ENCODE results near the gene KLRD1. TPM values are rescaled to one million over a fixed set of nuclear protein-coding genes. Genes with fewer than 3 reads are reported as not detected.
"Not testable (repeated sequence)": the region's sequence is repeated elsewhere in the genome, so short reads cannot be mapped to it uniquely, and the experiment has no call there.

KLRD1 gene
- total RNA-seq, 4 donors from 2014 or later, result 0.10 to 0.23 (median 0.21) TPM

DNA sequence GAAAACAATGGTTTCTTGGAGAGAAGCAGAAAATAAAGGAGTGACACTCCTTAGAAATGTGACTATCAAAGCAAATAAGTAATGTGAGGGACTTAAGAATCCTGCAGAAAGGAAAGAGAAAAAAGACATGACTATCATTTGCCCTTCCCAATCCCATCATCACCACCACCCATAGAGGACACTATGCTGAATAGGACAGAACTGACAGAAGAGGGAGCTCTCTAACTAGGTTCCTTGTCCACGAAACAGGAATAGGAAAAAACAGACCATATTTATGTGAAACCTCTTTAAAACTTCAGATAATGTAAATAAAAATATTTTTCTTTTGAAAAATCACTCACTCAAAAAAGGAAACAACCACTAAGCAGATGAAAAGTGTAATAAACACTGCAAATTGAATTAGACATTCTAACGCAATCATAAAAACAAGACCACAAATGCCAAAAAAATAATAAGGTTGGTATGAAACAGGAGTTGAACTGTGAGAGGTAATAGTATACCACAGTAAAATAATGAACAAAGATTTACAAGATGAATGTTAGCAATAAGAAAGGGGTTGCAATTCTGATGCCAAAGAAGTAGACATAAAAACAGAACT is 24.1 kb downstream of the KLRD1 start:
- no peak overlapping the region for H3K4me3 ChIP-seq
- H3K27ac ChIP-seq, result no peak overlapping the region
- no peaks in the 10 kb centered on the region for H3K9me3 ChIP-seq
- ATAC-seq (peak; percentile 45 to 78), DNase-seq (no peak)
- TF ChIP-seq, protein P1, sequence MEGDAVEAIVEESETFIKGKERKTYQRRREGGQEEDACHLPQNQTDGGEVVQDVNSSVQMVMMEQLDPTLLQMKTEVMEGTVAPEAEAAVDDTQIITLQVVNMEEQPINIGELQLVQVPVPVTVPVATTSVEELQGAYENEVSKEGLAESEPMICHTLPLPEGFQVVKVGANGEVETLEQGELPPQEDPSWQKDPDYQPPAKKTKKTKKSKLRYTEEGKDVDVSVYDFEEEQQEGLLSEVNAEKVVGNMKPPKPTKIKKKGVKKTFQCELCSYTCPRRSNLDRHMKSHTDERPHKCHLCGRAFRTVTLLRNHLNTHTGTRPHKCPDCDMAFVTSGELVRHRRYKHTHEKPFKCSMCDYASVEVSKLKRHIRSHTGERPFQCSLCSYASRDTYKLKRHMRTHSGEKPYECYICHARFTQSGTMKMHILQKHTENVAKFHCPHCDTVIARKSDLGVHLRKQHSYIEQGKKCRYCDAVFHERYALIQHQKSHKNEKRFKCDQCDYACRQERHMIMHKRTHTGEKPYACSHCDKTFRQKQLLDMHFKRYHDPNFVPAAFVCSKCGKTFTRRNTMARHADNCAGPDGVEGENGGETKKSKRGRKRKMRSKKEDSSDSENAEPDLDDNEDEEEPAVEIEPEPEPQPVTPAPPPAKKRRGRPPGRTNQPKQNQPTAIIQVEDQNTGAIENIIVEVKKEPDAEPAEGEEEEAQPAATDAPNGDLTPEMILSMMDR (IDR thresholded peaks at IDR 0.05 in 4 of 5, conservative IDR thresholded peaks at IDR 0.05 in 1 of 5), result peak in 4 of 5 experiments; percentile 41 to 67 (median 52)
- TF ChIP-seq POLR2A (IDR thresholded peaks at IDR 0.05), result no peak
- no peaks in the 10 kb centered on the region for H3K27me3 ChIP-seq
- H3K4me1 ChIP-seq, result no peaks in the 10 kb centered on the region
- in situ Hi-C loops (cut with MboI; ENCODE audit: low sequenced_read_pairs in 4 of 4), result loop anchor here in 2 of 4 donors (25.0 kb wide), 1 partner anchor 231 kb away; no protein-coding TSS in a partner anchor
- intact Hi-C loops (cut with DNase I; ENCODE audit: low total_unique reads), result loop anchor here (1.0 kb wide), 1 partner anchor 231 kb away; no protein-coding TSS in a partner anchor
- no peaks in the 10 kb centered on the region for H3K36me3 ChIP-seq

DNA sequence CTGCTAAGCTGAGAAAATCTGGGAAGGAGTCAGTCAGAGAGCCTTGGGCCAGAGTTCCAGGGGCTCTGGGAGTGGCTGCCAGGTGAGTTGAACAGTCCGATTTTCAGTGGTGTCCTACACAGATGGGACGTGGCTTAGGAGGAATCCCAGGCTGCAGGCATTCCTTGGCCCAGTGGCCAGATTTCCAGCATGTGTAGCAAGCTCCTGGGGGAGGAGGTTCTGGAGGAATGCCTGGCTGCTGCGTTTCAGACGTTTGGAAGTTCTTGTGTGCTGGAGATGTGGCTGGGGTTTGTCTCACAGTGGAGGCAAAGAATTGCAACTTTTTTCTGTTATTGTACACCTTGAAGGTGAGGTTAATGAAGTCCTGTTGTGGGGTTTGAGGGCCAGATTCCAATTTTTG is 28.5 kb downstream of the KLRD1 start:
- H3K27ac ChIP-seq; ATAC-seq; H3K9me3 ChIP-seq; H3K4me1 ChIP-seq; H3K27me3 ChIP-seq; H3K36me3 ChIP-seq; DNase-seq; H3K4me3 ChIP-seq; intact Hi-C loops (cut with DNase I; ENCODE audit: low total_unique reads): not testable (repeated sequence)
- in situ Hi-C loops (cut with MboI; ENCODE audit: low sequenced_read_pairs in 4 of 4), result loop anchor here in 2 of 4 donors (25.0 kb wide), 1 partner anchor 226 kb away; no protein-coding TSS in a partner anchor

DNA sequence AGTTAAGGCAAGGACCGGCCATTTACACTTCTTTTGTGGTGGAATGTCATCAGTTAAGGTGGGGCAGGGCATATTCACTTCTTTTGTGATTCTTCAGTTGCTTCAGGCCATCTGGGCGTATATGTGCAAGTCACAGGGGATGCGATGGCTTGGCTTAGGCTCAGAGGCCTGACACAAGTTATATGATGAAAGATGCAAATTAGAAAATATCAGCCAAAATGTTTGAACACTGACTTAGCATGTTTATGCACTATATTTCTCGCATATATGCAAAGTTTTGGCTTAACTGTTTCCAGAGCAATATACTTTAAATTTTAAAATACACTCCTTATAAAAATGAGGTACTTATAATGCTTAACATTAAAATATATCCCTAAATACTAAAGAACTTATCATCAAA is 30.8 kb downstream of the KLRD1 start:
- DNase-seq; intact Hi-C loops (cut with DNase I; ENCODE audit: low total_unique reads): not testable (repeated sequence)

DNA sequence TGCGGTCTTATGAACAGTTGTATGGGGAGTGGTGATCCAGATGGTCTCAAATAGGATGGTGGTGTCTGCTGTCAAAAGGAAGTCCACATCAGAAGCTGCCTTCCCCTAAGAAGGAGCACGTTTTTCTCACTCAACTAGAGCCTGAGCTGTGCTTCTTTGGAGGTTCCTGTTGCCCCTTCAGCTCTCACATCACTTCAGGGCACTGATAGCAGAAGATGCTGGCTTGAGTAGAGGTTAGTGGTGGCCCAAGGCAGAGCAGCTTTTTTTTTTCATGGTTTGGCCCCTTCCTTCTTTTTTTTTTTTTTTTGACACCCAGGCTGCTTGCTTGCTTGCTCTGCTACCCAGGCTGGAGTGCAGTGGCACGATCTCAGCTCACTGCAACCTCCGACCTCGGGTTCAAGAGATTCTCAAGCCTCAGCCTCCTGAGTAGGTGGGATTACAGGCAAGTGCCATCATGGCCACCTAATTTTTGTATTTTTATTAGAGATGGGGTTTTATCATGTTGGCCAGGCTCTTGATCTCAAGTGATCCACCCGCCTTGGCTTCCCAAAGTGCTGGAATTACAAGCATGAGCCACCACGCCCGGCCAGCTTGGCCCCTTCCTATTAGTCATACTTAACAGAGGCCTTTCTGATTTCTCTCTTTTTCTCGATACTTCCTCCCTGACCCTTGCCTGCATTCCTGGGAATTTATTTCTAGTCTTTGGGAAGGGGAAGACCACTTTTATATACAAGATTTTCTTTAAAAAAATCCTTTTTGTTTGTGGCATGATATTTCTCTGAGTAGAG is 31.6 kb downstream of the KLRD1 start:
- H3K27ac ChIP-seq, result no peak overlapping the region
- TF ChIP-seq POLR2A (IDR thresholded peaks at IDR 0.05), result no peak
- TF ChIP-seq, protein P1 (IDR thresholded peaks at IDR 0.05 in 4 of 5, conservative IDR thresholded peaks at IDR 0.05 in 1 of 5), result no peak
- in situ Hi-C loops (cut with MboI; ENCODE audit: low sequenced_read_pairs in 4 of 4), result loop anchor here in 2 of 4 donors (25.0 kb wide), 1 partner anchor 223 kb away; no protein-coding TSS in a partner anchor
- no peaks in the 10 kb centered on the region for H3K4me1 ChIP-seq
- H3K9me3 ChIP-seq, result no peaks in the 10 kb centered on the region
- no peak for ATAC-seq
- no peak for DNase-seq
- intact Hi-C loops (cut with DNase I; ENCODE audit: low total_unique reads), result no loop called here
- H3K4me3 ChIP-seq, result no peak overlapping the region
- no peaks in the 10 kb centered on the region for H3K36me3 ChIP-seq
- no peaks in the 10 kb centered on the region for H3K27me3 ChIP-seq

More for the DNA sequence above, 30.8 kb downstream of the KLRD1 start:
- not testable (repeated sequence) for H3K27me3 ChIP-seq, H3K4me1 ChIP-seq, H3K27ac ChIP-seq, H3K36me3 ChIP-seq, ATAC-seq, H3K4me3 ChIP-seq, H3K9me3 ChIP-seq
- in situ Hi-C loops (cut with MboI; ENCODE audit: low sequenced_read_pairs in 4 of 4), result loop anchor here in 2 of 4 donors (25.0 kb wide), 1 partner anchor 224 kb away; no protein-coding TSS in a partner anchor

DNA sequence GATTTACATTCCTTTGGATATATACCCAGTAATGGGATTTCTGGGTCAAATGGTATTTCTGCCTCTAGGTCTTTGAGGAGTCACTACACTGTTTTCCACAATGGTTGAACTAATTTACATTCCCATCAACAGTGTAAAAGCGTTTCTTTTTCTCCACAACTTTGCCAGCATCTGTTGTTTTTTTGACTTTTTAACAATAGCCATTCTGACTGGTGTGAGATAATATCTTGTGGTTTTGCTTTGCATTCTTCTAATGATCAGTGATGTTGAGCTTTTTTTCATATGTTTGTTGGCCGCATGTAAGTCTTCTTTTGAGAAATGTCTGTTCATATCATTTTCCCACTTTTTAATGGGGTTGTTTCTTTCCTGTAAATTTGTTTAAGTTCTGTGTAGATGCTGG is 33.3 kb downstream of the KLRD1 start:
- intact Hi-C loops (cut with DNase I; ENCODE audit: low total_unique reads); H3K4me3 ChIP-seq; H3K27me3 ChIP-seq; H3K4me1 ChIP-seq; H3K27ac ChIP-seq; ATAC-seq; H3K36me3 ChIP-seq; DNase-seq; H3K9me3 ChIP-seq: not testable (repeated sequence)
- in situ Hi-C loops (cut with MboI; ENCODE audit: low sequenced_read_pairs in 4 of 4), result loop anchor here in 2 of 4 donors (25.0 kb wide), 1 partner anchor 221 kb away; no protein-coding TSS in a partner anchor

DNA sequence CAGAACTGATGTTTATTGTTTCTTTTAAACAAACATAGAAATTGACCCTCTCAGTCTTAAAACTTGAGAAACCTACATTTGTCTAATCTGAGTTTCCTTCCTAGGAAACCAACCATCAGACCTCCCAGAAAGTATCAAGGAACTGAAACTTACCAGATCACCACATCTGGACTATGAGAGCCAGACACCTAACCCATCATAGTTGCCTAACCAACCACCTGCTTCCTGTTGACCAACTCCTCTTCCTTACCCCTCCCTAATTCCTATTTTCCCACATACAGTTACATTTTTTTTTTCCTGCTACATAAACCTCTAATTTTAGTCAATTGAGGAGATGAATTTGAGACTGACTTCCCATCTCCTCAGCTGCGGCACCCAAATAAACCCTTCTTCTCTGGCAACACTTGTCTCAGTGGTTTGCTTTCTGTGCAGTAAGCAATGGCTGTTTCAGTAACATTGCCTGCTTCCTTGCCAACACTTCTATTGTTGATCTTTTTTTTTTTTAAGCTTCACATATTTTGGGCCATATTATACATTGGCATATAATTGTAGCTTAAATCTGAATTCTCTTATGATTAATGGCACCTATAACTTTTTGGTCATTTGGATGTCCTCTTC is 34.3 kb downstream of the KLRD1 start:
- H3K36me3 ChIP-seq, result no peaks in the 10 kb centered on the region
- ATAC-seq (no peak), DNase-seq (no peak)
- intact Hi-C loops (cut with DNase I; ENCODE audit: low total_unique reads), result no loop called here
- no peaks in the 10 kb centered on the region for H3K4me1 ChIP-seq
- no peak overlapping the region for H3K4me3 ChIP-seq
- TF ChIP-seq, protein P1 (IDR thresholded peaks at IDR 0.05 in 4 of 5, conservative IDR thresholded peaks at IDR 0.05 in 1 of 5), result no peak
- no peak for TF ChIP-seq POLR2A (IDR thresholded peaks at IDR 0.05)
- in situ Hi-C loops (cut with MboI; ENCODE audit: low sequenced_read_pairs in 4 of 4), result loop anchor here in 2 of 4 donors (25.0 kb wide), 1 partner anchor 220 kb away; no protein-coding TSS in a partner anchor
- no peaks in the 10 kb centered on the region for H3K9me3 ChIP-seq
- no peak overlapping the region for H3K27ac ChIP-seq
- no peaks in the 10 kb centered on the region for H3K27me3 ChIP-seq

DNA sequence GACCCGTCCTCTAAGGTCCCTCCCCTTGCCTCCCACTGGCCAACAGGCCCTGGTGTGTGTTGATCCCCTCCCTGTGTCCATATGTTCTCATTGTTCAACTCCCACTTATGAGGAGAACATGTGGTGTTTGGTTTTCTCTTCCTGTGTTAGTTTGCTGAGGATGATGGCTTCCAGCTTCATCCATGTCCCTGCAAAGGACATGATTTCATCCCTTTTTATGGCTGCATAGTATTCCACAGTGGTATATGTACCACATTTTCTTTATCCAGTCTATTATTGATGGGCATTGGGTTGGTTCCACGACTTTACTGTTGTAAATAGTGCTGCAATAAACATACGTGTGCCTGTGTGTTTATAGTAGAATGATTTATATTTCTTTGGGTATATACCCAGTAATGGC is 43.8 kb downstream of the KLRD1 start:
- H3K4me3 ChIP-seq; H3K27ac ChIP-seq; H3K4me1 ChIP-seq; ATAC-seq; H3K27me3 ChIP-seq; H3K9me3 ChIP-seq; H3K36me3 ChIP-seq; in situ Hi-C loops (cut with MboI; ENCODE audit: low sequenced_read_pairs in 4 of 4); intact Hi-C loops (cut with DNase I; ENCODE audit: low total_unique reads); DNase-seq: not testable (repeated sequence)

All from gastrocnemius medialis (tissue), 4 donors.